Measurements from ENCODE around the gene ANKRD18A.

- TF ChIP-seq CTCF (IDR thresholded peaks at IDR 0.05): no peak
- no peak for TF ChIP-seq POLR2AphosphoS5 (IDR thresholded peaks at IDR 0.05)
- TF ChIP-seq POLR2A (IDR thresholded peaks at IDR 0.05): no peak
- no peak for TF ChIP-seq EP300 (IDR thresholded peaks at IDR 0.05)
Measured at GRCh38 chr9:38521762-38522161, 98.6 kb downstream of the ANKRD18A start.
